H9 (cell line): Measurements from ENCODE around the gene FAXDC2. TPM values are rescaled to one million over a fixed set of nuclear protein-coding genes. Genes with fewer than 3 reads are reported as not detected.
A peak's percentile ranks its signal among the peaks of the same experiment; 100 is the strongest.

Experiments
- DNase-seq: peaks from one replicate; pipeline ENCODE4 v3.0.0-alpha.2; 2017
- H2AFZ ChIP-seq: one replicate; pipeline ENCODE4 v1.6.1; 2013; ENCODE audit warnings: mild to moderate bottlenecking, low read length, control low read depth, moderate library complexity
- H2AK5ac ChIP-seq: 2 replicates; pipeline ENCODE4 v1.6.1; 2013; ENCODE audit warnings: low read length, control low read depth, mixed read lengths; ENCODE audit not compliant: insufficient read length
- H2BK120ac ChIP-seq: one replicate; pipeline ENCODE4 v1.6.1; 2013; ENCODE audit warnings: low read depth, mild to moderate bottlenecking, low read length, control low read depth, inconsistent platforms; ENCODE audit not compliant: poor library complexity, severe bottlenecking
- H2BK12ac ChIP-seq: 2 replicates; pipeline ENCODE4 v1.6.1; 2013; ENCODE audit warnings: low read length, control low read depth, mixed read lengths, low read depth; ENCODE audit not compliant: insufficient read length
- H2BK15ac ChIP-seq: 2 replicates; pipeline ENCODE4 v1.6.1; 2013; ENCODE audit warnings: low read depth, low read length, control low read depth
- H2BK20ac ChIP-seq: one replicate; pipeline ENCODE4 v1.6.1; 2013; ENCODE audit warnings: low read depth, mild to moderate bottlenecking, low read length, control low read depth, inconsistent platforms; ENCODE audit not compliant: poor library complexity, severe bottlenecking
- H2BK5ac ChIP-seq: 2 replicates; pipeline ENCODE4 v1.6.1; 2013; ENCODE audit warnings: low read length, control low read depth, mixed read lengths; ENCODE audit not compliant: insufficient read length
- H3K14ac ChIP-seq: 2 replicates; pipeline ENCODE4 v1.6.1; 2013; ENCODE audit warnings: low read length, control low read depth; ENCODE audit not compliant: insufficient read depth
- H3K18ac ChIP-seq: 2 replicates; pipeline ENCODE4 v1.6.1; 2013; ENCODE audit warnings: low read depth, mild to moderate bottlenecking, mixed read lengths, low read length, control low read depth; ENCODE audit not compliant: insufficient read length
- H3K23ac ChIP-seq: 2 replicates; pipeline ENCODE4 v1.6.1; 2013; ENCODE audit warnings: low read length, control low read depth, mixed read lengths, low read depth; ENCODE audit not compliant: insufficient read length
- H3K23me2 ChIP-seq: 2 replicates; pipeline ENCODE4 v1.6.1; 2013; ENCODE audit warnings: low read depth, mild to moderate bottlenecking, mixed read lengths, low read length, control low read depth; ENCODE audit not compliant: insufficient read length, poor library complexity, severe bottlenecking
- H3K27ac ChIP-seq: 2 replicates; pipeline ENCODE4 v1.5.1; 2013; ENCODE audit warnings: low read length, control low read depth, mixed read lengths, low read depth; ENCODE audit not compliant: insufficient read length
- H3K27me3 ChIP-seq: 2 replicates; pipeline ENCODE4 v1.6.1; 2013; ENCODE audit warnings: low read length, control low read depth, inconsistent platforms; ENCODE audit not compliant: insufficient read depth
- H3K4ac ChIP-seq: 2 replicates; pipeline ENCODE4 v1.6.1; 2013; ENCODE audit warnings: low read depth, mild to moderate bottlenecking, control low read depth, inconsistent platforms, low read length, moderate library complexity
- H3K4me1 ChIP-seq: 2 replicates; pipeline ENCODE4 v1.6.1; 2013; ENCODE audit warnings: low read length, control low read depth, inconsistent platforms; ENCODE audit not compliant: insufficient read depth
- H3K4me2 ChIP-seq: 2 replicates; pipeline ENCODE4 v1.6.1; 2013; ENCODE audit warnings: low read length, control low read depth, mixed read lengths; ENCODE audit not compliant: insufficient read length, insufficient read depth
- H3K56ac ChIP-seq: 2 replicates; pipeline ENCODE4 v1.6.1; 2013; ENCODE audit warnings: low read depth, mild to moderate bottlenecking, mixed read lengths, low read length, control low read depth; ENCODE audit not compliant: insufficient read length
- H3K79me1 ChIP-seq: 2 replicates; pipeline ENCODE4 v1.6.1; 2013; ENCODE audit warnings: low read depth, mild to moderate bottlenecking, moderate library complexity, low read length, control low read depth, inconsistent platforms; ENCODE audit not compliant: insufficient read depth, poor library complexity, severe bottlenecking
- H3K79me2 ChIP-seq: 2 replicates; pipeline ENCODE4 v1.6.1; 2013; ENCODE audit warnings: low read length, control low read depth, inconsistent platforms; ENCODE audit not compliant: insufficient read depth
- H3K9ac ChIP-seq: 2 replicates; pipeline ENCODE4 v1.6.1; 2013; ENCODE audit warnings: low read length, control low read depth, mixed read lengths; ENCODE audit not compliant: insufficient read length; ENCODE audit errors: extremely low read depth
- H3K9me3 ChIP-seq: one replicate; pipeline ENCODE4 v1.6.1; 2013; ENCODE audit warnings: low read depth, low read length, inconsistent platforms; ENCODE audit not compliant: control insufficient read depth
- H3T11ph ChIP-seq: one replicate; pipeline ENCODE4 v1.6.1; 2013; ENCODE audit warnings: mild to moderate bottlenecking, low read length, control low read depth, inconsistent platforms
- H4K20me1 ChIP-seq: one replicate; pipeline ENCODE4 v1.6.1; 2013; ENCODE audit not compliant: control insufficient read depth, insufficient read length, insufficient read depth
- H4K5ac ChIP-seq: 2 replicates; pipeline ENCODE4 v1.6.1; 2013; ENCODE audit warnings: low read depth, mild to moderate bottlenecking, mixed read lengths, low read length, control low read depth; ENCODE audit not compliant: insufficient read length
- H4K8ac ChIP-seq: replicated peaks from 2 replicates; pipeline ENCODE4 v1.6.1; 2013; ENCODE audit warnings: low read length, control low read depth, mixed read lengths, low read depth; ENCODE audit not compliant: insufficient read length
- H4K91ac ChIP-seq: 2 replicates; pipeline ENCODE4 v1.6.1; 2013; ENCODE audit warnings: low read depth, mild to moderate bottlenecking, moderate library complexity, mixed read lengths, low read length, control low read depth; ENCODE audit not compliant: insufficient read length
- H3K27ac Mint-ChIP-seq, 3 experiments: 2 replicates in 2 of 3; 3 replicates in 1 of 3; pipeline ENCODE4 v1.8.0; 2020 to 2021; ENCODE audit warnings: mixed read lengths in 3 of 3, mild to moderate bottlenecking in 1 of 3, moderate library complexity in 1 of 3
- H3K27me3 Mint-ChIP-seq: 2 replicates; pipeline ENCODE4 v1.8.0; 2021; ENCODE audit warnings: low read depth, mild to moderate bottlenecking, moderate library complexity, mixed read lengths
- H3K36me3 Mint-ChIP-seq, 3 experiments: 2 replicates in 2 of 3; 3 replicates in 1 of 3; pipeline ENCODE4 v1.8.0; 2020 to 2021; ENCODE audit warnings: low read depth in 3 of 3, mixed read lengths in 3 of 3; ENCODE audit not compliant: insufficient read depth in 1 of 3
- H3K4me1 Mint-ChIP-seq, 2 experiments: 2 replicates each; pipeline ENCODE4 v1.8.0; 2020; ENCODE audit warnings: mixed read lengths in 2 of 2
- H3K4me3 Mint-ChIP-seq, 2 experiments: 2 replicates in 1 of 2; 3 replicates in 1 of 2; pipeline ENCODE4 v1.8.0; 2020 to 2021; ENCODE audit warnings: mild to moderate bottlenecking in 2 of 2, mixed read lengths in 2 of 2, moderate library complexity in 1 of 2
- H3K9me3 Mint-ChIP-seq, 2 experiments: 2 replicates in 1 of 2; 3 replicates in 1 of 2; pipeline ENCODE4 v1.8.0; 2020; ENCODE audit warnings: mild to moderate bottlenecking in 2 of 2, mixed read lengths in 2 of 2, moderate library complexity in 1 of 2
- CTCF ChIP-seq: fragments of 200-600 bp; sonication (generic); conservative IDR thresholded peaks from 3 replicates; pipeline ENCODE4 v1.8.0; 2021; ENCODE audit warnings: antibody characterized with exemption, mild to moderate bottlenecking
- WGBS: extraction: QIAGEN DNeasy Blood & Tissue Kit; methylation state at CpG from one replicate; pipeline ENCODE4 v1.1.7; 2013; ENCODE audit warnings: missing lambda C conversion rate, low lambda C conversion rate, mixed read lengths; ENCODE audit not compliant: insufficient read length; ENCODE audit errors: extremely low coverage; 5-methylcytosine and 5-hydroxymethylcytosine counted together
- long read RNA-seq: library from polyadenylated mRNA; unstranded; transcript quantifications from one replicate; pipeline ENCODE4 v2.0.0, GENCODE V29; 2020
- total RNA-seq: library from RNA; stranded (reverse); gene quantifications from 2 replicates; pipeline ENCODE4 v1.2.1, GENCODE V29; 2021

Gene FAXDC2
- 3.0 and 3.2 TPM in 2 replicates for total RNA-seq
- long read RNA-seq, partial matches to known transcripts: 1 of 3 reads
- long read RNA-seq, other reads (novel, unspliced or antisense): 2 of 3 reads

GRCh38 chr5:154850255-154851062 is at the start of gene FAXDC2:
FAXDC2 (minus strand) TSS chr5:154850603; CDS start chr5:154838178, 12,425 bp downstream.
- Histone ChIP-seq H3K27ac (peak within 1 kb of the TSS; percentile 5), H4K8ac (no peak within 1 kb of the TSS), H2AK5ac (no peak within 1 kb of the TSS), H4K5ac (no peak within 1 kb of the TSS), H3K9me3 (no peaks in the 10 kb centered on the region), H3K4ac (no peak within 1 kb of the TSS), H3K23ac (no peak within 1 kb of the TSS), H3K9ac (peak within 1 kb of the TSS; percentile 28), H2AFZ (no peak within 1 kb of the TSS), H2BK15ac (no peak within 1 kb of the TSS), H2BK5ac (no peak within 1 kb of the TSS), H3K4me2 (peak within 1 kb of the TSS; percentile 23), H3K27me3 (no peaks in the 10 kb centered on the region), H3K14ac (0 out of 2 replicates have a peak within 1 kb of the TSS, but pooled peaks have one; percentile 28), H4K91ac (no peak within 1 kb of the TSS), H3K79me1 (no peaks in the 10 kb centered on the region), H3K18ac (no peak within 1 kb of the TSS), H4K20me1 (no peaks in the 10 kb centered on the region), H2BK12ac (no peak within 1 kb of the TSS), H3K4me1 (no peaks in the 10 kb centered on the region), H3T11ph (no peak within 1 kb of the TSS), H2BK20ac (no peak within 1 kb of the TSS), H3K23me2 (no peaks in the 10 kb centered on the region), H2BK120ac (no peak within 1 kb of the TSS), H3K79me2 (no peaks in the 10 kb centered on the region), H3K56ac (no peak within 1 kb of the TSS)
- H3K27me3 Mint-ChIP-seq: no peaks in the 10 kb centered on the region
- H3K4me1 Mint-ChIP-seq: peaks cover 21 to 24% of the 10 kb centered on the region in 2 experiments
- WGBS: no CpG with 5 or more reads among the region's 11 CpGs
- no peaks in the 10 kb centered on the region for H3K9me3 Mint-ChIP-seq
- H3K27ac Mint-ChIP-seq: peak within 1 kb of the TSS; percentile 81 to 97 (median 96); a peak in 6 of 7 replicates
- no peaks in the 10 kb centered on the region; a peak in 1 of 7 replicates for H3K36me3 Mint-ChIP-seq
- peak within 1 kb of the TSS; percentile 78 to 83 for H3K4me3 Mint-ChIP-seq
- TF ChIP-seq CTCF: no peak
- DNase-seq: peak; percentile 81
